Panc1 (cell line): Measurements from ENCODE around the gene OGFOD3. TPM values are rescaled to one million over a fixed set of nuclear protein-coding genes. Genes with fewer than 3 reads are reported as not detected.
A peak's percentile ranks its signal among the peaks of the same experiment; 100 is the strongest.

ENCODE experiments used
- ATAC-seq: fragments of 200-7000 bp; cut with Tn5 transposase; 2 replicates; pipeline ENCODE4 v1.9.1; 2020; ENCODE audit warnings: mild to moderate bottlenecking, moderate library complexity
- BruUV-seq: library from RNA; stranded (reverse); fragments of 400-500 nt; replicated peaks from 2 replicates; lab custom pipeline; 2021; lab: Mats Ljungman, UMichigan
- CTCF ChIA-PET: fragments of 300-600 bp; sonication (Branson Sonifier 250); formaldehyde crosslinking; loops from one replicate; lab custom pipeline; 2022; ENCODE audit warnings: antibody characterized with exemption; lab: Charles Lee
- POLR2A ChIA-PET: fragments of 300-600 bp; sonication (Branson Sonifier 250); formaldehyde crosslinking; loops from one replicate; lab custom pipeline; 2022; ENCODE audit warnings: antibody characterized with exemption; lab: Charles Lee
- DNase-seq: peaks from one replicate; pipeline ENCODE4 v3.0.0-alpha.2; 2010; ENCODE audit warnings: low read depth, low spot score
- H3K27ac ChIP-seq: 2 replicates; pipeline ENCODE4 v1.5.1; 2011; ENCODE audit warnings: mild to moderate bottlenecking, low read length, inconsistent platforms
- H3K27me3 ChIP-seq: fragments of 200-500 bp; sonication (Bioruptor generic); 2 replicates; pipeline ENCODE4 v1.6.0; 2014; ENCODE audit warnings: low read length, inconsistent platforms; ENCODE audit not compliant: control insufficient read depth, insufficient read depth
- H3K36me3 ChIP-seq: fragments of 200-500 bp; sonication (Bioruptor generic); 2 replicates; pipeline ENCODE4 v1.5.1; 2014; ENCODE audit warnings: inconsistent platforms, mild to moderate bottlenecking, low read length, moderate library complexity; ENCODE audit not compliant: control insufficient read depth, insufficient read depth
- H3K4me1 ChIP-seq: 2 replicates; pipeline ENCODE4 v1.5.1; 2011; ENCODE audit warnings: inconsistent platforms, mild to moderate bottlenecking, low read length, moderate library complexity; ENCODE audit not compliant: control insufficient read depth, insufficient read depth
- H3K4me3 ChIP-seq, 2 experiments: 2 replicates each; pipeline ENCODE4 v1.5.1; 2011 to 2012; ENCODE audit warnings: low read depth in 2 of 2, low read length in 2 of 2, mild to moderate bottlenecking in 2 of 2, inconsistent platforms in 1 of 2, moderate library complexity in 1 of 2
- H3K9me3 ChIP-seq: fragments of 200-500 bp; sonication (Bioruptor generic); 2 replicates; pipeline ENCODE4 v1.5.1; 2014; ENCODE audit warnings: low read depth, mild to moderate bottlenecking, inconsistent platforms, low read length, moderate library complexity; ENCODE audit not compliant: control insufficient read depth, insufficient read depth
- CTCF ChIP-seq: fragments of 450-650 bp; IDR thresholded peaks from 2 replicates; pipeline ENCODE4 v1.5.1; 2017; ENCODE audit warnings: mild to moderate bottlenecking
- POLR2AphosphoS5 ChIP-seq: IDR thresholded peaks from 2 replicates; pipeline ENCODE4 v1.6.1; 2012; ENCODE audit warnings: mild to moderate bottlenecking, low read depth, low read length, moderate library complexity
- REST ChIP-seq, 2 experiments: IDR thresholded peaks; 2 replicates each; pipeline ENCODE4 v1.6.1; 2011 to 2012; ENCODE audit warnings: low read depth in 2 of 2, control low read depth in 1 of 2, low read length in 1 of 2, mild to moderate bottlenecking in 1 of 2, moderate library complexity in 1 of 2; ENCODE audit not compliant: insufficient read depth in 1 of 2
- SIN3A ChIP-seq: IDR thresholded peaks from 2 replicates; pipeline ENCODE4 v1.6.1; 2012; ENCODE audit warnings: low read depth, mild to moderate bottlenecking, low read length, moderate library complexity, borderline replicate concordance; ENCODE audit not compliant: insufficient read depth
- TCF7L2 ChIP-seq: IDR thresholded peaks from 2 replicates; pipeline ENCODE4 v1.6.1; 2011; ENCODE audit warnings: mild to moderate bottlenecking, low read depth, low read length, inconsistent platforms
- in situ Hi-C: cut with HindIII; loops from 2 replicates; pipeline ENCODE4 v1.10.0; 2016; ENCODE audit warnings: low sequenced_read_pairs, low pct_unique_long_range_greater_than_20kb
- intact Hi-C: fragments of 100-400 bp; cut with micrococcal nuclease; formaldehyde crosslinking; loops from one replicate; pipeline ENCODE4 v1.10.0; 2022; ENCODE audit not compliant: unreplicated experiment
- total RNA-seq: library from RNA; stranded (reverse); gene quantifications from one replicate; pipeline ENCODE4 v1.2.1, GENCODE V29; 2021; ENCODE audit not compliant: unreplicated experiment

OGFOD3 gene
- total RNA-seq, 1 experiment from 2014 or later: 53.9 TPM

GRCh38 chr17:82396601-82397435, 21.6 kb downstream of the OGFOD3 start:
- ChIA-PET POLR2A (no interaction called here), CTCF (no interaction called here)
- no peaks in the 10 kb centered on the region for H3K36me3 ChIP-seq
- DNase-seq (no peak), ATAC-seq (peak; percentile 59)
- H3K4me3 ChIP-seq: no peak overlapping the region
- intact Hi-C loops: no loop called here
- TF ChIP-seq CTCF: no peak
- no peak for TF ChIP-seq POLR2AphosphoS5
- peak in 1 of 2 experiments; percentile 85; a peak in 2 of 4 replicates for TF ChIP-seq REST (IDR thresholded peaks at IDR 0.05; ENCODE audit: insufficient read depth in 1 of 2, low read depth in 2 of 2, low read length in 1 of 2)
- no peak overlapping the region for H3K27ac ChIP-seq
- in situ Hi-C loops: no loop called here
- no peaks in the 10 kb centered on the region for H3K9me3 ChIP-seq
- H3K27me3 ChIP-seq: no peaks in the 10 kb centered on the region
- no TSS peak for BruUV-seq
- H3K4me1 ChIP-seq: peaks cover 7% of the 10 kb centered on the region; the same call in 1 of the 2 replicates

DNA sequence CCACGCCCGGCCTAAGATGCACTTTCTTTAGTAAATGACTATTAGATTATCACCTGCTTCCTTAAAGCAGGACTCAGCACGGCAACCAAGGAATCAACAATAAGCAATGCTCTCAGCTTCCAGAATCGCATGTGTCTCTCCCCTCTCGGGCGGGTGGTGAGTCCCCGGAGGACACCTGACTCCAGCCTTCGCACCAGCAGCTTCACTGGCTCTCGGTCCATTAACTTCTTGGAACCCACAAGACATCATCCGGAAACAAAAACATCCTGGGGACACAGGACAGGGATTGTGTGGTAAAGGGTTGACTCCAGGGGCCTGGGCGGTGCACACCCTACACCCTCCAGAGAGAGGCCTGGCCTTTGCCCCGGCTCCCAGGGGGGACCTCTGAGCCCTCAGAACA, 24.1 kb downstream of the OGFOD3 start:
- no peaks in the 10 kb centered on the region for H3K9me3 ChIP-seq
- CTCF ChIA-PET: no interaction called here
- BruUV-seq: no TSS peak
- in situ Hi-C loops: no loop called here
- intact Hi-C loops: no loop called here
- no peaks in the 10 kb centered on the region for H3K36me3 ChIP-seq
- H3K27me3 ChIP-seq: no peaks in the 10 kb centered on the region
- no peak for TF ChIP-seq CTCF
- TF ChIP-seq POLR2AphosphoS5: no peak
- TF ChIP-seq SIN3A: no peak
- TF ChIP-seq TCF7L2: no peak
- no peak for TF ChIP-seq REST (IDR thresholded peaks at IDR 0.05; ENCODE audit: insufficient read depth in 1 of 2, low read depth in 2 of 2, low read length in 1 of 2)
- DNase-seq (no peak), ATAC-seq (no peak)
- POLR2A ChIA-PET: no interaction called here
- no peak overlapping the region for H3K4me3 ChIP-seq
- H3K4me1 ChIP-seq: peaks cover 7% of the 10 kb centered on the region; the same call in 1 of the 2 replicates
- H3K27ac ChIP-seq: no peak overlapping the region
